Psoas muscle (tissue), 8 donors: ENCODE measurements around the gene ING3. TPM values are rescaled to one million over a fixed set of nuclear protein-coding genes. Genes with fewer than 3 reads are reported as not detected.
A peak's percentile ranks its signal among the peaks of the same experiment; 100 is the strongest.

Experiments used
- ATAC-seq, 4 donors: fragments of 200-7000 bp; cut with Tn5 transposase; one replicate each; pipeline ENCODE4 v1.9.1; 2020; ENCODE audit warnings: moderate library complexity in 3 of 4, mild to moderate bottlenecking in 2 of 4
- DNase-seq, 2 donors: peaks; one replicate each; pipeline ENCODE4 v3.0.0-alpha.2; 2020
- H3K27ac ChIP-seq: fragments of 200-600 bp; one replicate; pipeline ENCODE4 v1.8.0; 2022
- H3K27me3 ChIP-seq, 3 donors: fragments of 200-600 bp in 1 of 3; one replicate each; pipeline versions ENCODE4 v1.6.1 to v1.8.0; 2013 to 2022; ENCODE audit warnings: low read length in 2 of 3, mild to moderate bottlenecking in 2 of 3, moderate library complexity in 1 of 3; ENCODE audit not compliant: insufficient read depth in 3 of 3
- H3K36me3 ChIP-seq, 2 donors: fragments of 200-600 bp in 1 of 2; one replicate each; pipeline versions ENCODE4 v1.6.1 to v1.8.0; 2013 to 2022; ENCODE audit warnings: low read depth in 1 of 2, mild to moderate bottlenecking in 1 of 2, moderate library complexity in 1 of 2; ENCODE audit not compliant: insufficient read depth in 1 of 2
- H3K4me1 ChIP-seq: fragments of 200-600 bp; one replicate; pipeline ENCODE4 v1.8.0; 2022
- H3K4me3 ChIP-seq: fragments of 200-600 bp; one replicate; pipeline ENCODE4 v1.8.0; 2022; ENCODE audit warnings: mild to moderate bottlenecking
- H3K9me3 ChIP-seq: fragments of 200-600 bp; one replicate; pipeline ENCODE4 v1.8.0; 2022
- CTCF ChIP-seq: fragments of 200-600 bp; IDR thresholded peaks from one replicate; pipeline ENCODE4 v1.8.0; 2022; ENCODE audit warnings: antibody characterized with exemption
- WGBS, 3 donors: extraction: QIAGEN DNeasy Blood & Tissue Kit; methylation state at CpG; one replicate each; pipeline versions ENCODE4 v1.1.6 to v1.1.7; 2013; 5-methylcytosine and 5-hydroxymethylcytosine counted together
- intact Hi-C, 2 donors: fragments of 100-400 bp; cut with DNase I; formaldehyde crosslinking; loops; one replicate each; pipeline versions ENCODE4 v1.11.0 to v1.14.2; 2022
- polyA plus RNA-seq, 3 donors: library from polyadenylated mRNA; stranded (reverse); fragments of 200-250 nt; gene quantifications; one replicate each; pipeline ENCODE4 v1.2.3, GENCODE V29; 2013
- total RNA-seq, 4 donors: library from RNA; stranded (reverse); fragmentation: NEBNext Ultra II Directional in 2 of 4; extraction: Animal tissue kit (Norgen Biotek cat#: 25700) in 2 of 4; gene quantifications; one replicate each; pipeline versions ENCODE4 v1.2.1 to v1.2.4, GENCODE V29; 2021 to 2023
- donor health status: healthy with polysubstance abuse.
- donor health status: DM: no; HTN: no; CAD: no; lungs with moderate emphysema.
- donor health status: Bipolar disorder and iron deficiency.
- donor health status: healthy.
- donor health status: DM: yes; HTN: yes; CAD: no.
- donor health status: DM: no; HTN: no; CAD: no.
- donor health status: DM: no; HTN: no; CAD: no.
- donor health status: DM: yes; HTN: yes; CAD: no.

The ING3 gene
- total and polyA plus RNA-seq, 7 donors = 5.5 to 10.1 (median 8.3) TPM

DNA sequence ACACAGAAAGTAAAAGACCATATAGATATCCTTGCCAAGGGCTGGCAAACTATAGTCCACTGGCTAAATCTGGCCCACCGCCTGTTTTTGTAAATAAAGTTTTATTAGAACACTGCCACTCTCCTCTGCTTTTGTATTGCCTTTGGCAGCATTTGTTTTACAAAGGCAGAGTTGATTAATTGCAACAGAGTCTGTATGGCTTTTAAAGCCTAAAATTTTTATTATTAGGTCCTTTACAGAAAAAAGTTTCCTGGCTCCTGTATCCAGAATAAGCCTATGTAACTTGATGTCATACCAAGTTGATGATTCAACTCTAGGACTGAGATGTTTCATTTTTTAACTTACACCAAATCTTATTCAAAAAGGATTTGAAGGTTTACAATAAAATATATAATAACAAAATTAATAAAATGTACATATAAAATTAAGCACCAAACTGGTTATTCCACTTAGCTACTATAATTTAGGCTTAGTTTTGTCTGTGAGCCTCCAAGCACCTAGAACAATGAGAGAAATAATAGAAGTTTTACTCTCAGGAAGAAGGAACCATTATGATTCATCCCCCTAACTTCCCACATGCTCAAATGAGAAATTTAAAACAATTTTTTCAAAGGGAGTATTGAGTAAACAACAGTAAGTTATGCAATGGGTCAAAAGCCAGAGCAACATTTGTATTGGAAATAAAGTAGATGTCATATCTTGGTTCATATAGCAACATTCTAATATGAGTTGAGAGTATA, 69.8 kb downstream of the ING3 start:
- intact Hi-C loops = no loop called here
- H3K4me1 ChIP-seq = peaks cover 67% of the 10 kb centered on the region

DNA sequence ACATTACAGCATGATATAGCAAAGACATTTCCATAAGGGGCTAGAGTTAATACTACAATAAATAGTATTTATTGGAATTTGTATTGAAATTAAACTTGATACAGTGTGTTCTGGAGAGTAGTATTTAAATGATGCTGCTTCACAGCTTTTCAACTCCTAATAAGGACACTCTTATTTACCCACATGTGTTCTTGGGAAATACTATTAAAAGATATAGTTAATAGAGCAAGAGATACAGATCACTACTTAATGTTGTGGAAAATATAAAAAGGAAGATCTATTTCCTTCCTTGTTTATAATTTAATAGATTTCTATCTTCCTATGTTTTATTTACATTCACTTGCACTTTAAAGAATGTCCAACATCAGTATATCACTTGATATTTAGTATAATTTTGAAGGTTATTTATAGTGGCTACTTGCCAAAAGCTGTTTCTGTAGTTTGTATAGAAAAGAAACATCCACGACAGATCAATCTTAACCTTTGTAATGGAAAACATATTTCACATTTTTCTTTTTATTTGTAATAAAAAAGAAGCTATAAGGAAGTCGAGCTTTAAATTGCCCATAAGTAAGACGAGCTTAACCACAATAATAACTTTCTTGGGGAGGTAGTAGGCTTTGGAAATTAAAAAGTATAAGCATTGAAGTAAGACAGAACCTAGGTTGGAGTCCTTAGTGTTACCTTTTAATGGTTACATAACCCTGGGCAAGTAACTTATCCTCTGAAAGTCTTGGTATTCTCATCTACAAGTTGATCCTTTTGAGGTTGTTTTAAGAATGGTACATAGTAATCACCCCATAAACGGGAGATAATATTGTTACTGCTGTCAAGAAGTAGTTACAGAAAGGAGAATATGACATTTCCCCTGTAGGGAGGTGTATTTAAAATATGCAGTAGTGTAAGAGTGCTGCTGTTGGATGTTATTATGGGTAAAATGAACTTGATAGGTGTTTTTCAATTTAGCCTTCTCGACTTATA, 70.7 kb downstream of the ING3 start:
- Histone ChIP-seq H3K4me3 (no peak overlapping the region), H3K27ac (peak overlapping the region; percentile 57), H3K36me3 (peaks cover 0 to 3% of the 10 kb centered on the region in 2 donors), H3K4me1 (peaks cover 65% of the 10 kb centered on the region), H3K9me3 (no peaks in the 10 kb centered on the region), H3K27me3 (no peaks in the 10 kb centered on the region)
- DNase-seq (no peak), ATAC-seq (no peak)
- WGBS, 3 donors = 50 to 63% (median 58%) methylated on average over 5 of the region's 5 CpGs
- TF ChIP-seq CTCF = no peak
- intact Hi-C loops = no loop called here

More for the DNA sequence above, 69.8 kb downstream of the ING3 start:
- no peaks in the 10 kb centered on the region for H3K27me3 ChIP-seq
- DNase-seq (no peak), ATAC-seq (peak in 1 of 4 donors; percentile 30)
- peaks cover 0 to 8% of the 10 kb centered on the region in 2 donors for H3K36me3 ChIP-seq
- H3K9me3 ChIP-seq = no peaks in the 10 kb centered on the region
- no peak overlapping the region for H3K4me3 ChIP-seq
- TF ChIP-seq CTCF = no peak
- 90 to 100% (median 97%) methylated on average over 1 of the region's 1 CpG for WGBS, 3 donors
- peak overlapping the region; percentile 57 for H3K27ac ChIP-seq

- intact Hi-C loops = no loop called here
- TF ChIP-seq CTCF = no peak
- ATAC-seq = no peak
- Histone ChIP-seq H3K36me3 (no peaks in the 10 kb centered on the region), H3K4me1 (peaks cover 64% of the 10 kb centered on the region), H3K27me3 (no peaks in the 10 kb centered on the region), H3K9me3 (no peaks in the 10 kb centered on the region), H3K27ac (peak overlapping the region; percentile 53), H3K4me3 (no peak overlapping the region)
- DNase-seq = no peak
Observed at GRCh38 chr7:121023194-121023593, 72.6 kb downstream of the ING3 start.

DNA sequence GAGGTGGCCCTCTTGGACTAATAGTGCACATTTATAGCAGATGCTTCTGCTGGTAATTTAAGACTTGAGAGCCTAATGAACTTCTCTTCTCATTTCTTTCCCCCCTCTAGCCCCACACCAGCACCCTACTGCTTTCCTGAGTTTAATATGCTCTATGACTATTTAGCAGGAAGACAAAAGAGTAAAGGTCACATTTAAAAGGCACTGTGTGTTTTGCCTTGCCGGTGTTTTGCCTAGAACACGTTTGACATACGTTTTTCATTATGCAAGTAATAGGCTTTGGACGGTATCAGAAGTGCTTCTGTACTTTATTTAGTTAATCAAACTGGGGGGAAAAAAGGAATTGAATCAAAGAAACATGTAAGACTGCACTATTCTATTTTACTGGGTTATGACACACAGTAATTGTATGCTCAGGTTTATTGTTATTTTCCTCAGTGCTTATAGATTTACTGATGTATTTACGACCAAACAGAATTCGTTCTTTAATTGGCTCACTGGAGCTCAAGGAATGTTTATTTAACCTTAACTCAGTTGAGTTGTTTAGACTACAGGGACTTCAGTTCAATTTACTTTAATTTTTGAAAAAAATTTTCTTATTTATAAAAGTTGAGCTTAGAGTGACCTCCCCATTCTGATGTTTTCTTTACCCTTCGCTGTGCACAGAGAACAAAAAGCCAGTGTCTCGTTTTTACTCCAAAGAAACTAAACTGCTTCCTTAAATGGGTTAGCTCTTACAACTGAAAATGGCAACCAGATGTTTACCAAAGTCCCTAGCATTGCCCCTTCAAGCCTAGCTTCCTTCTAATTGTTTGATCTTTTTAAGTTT, 73.3 kb downstream of the ING3 start:
- peaks cover 64% of the 10 kb centered on the region for H3K4me1 ChIP-seq
- DNase-seq (no peak), ATAC-seq (peak in 1 of 4 donors; percentile 11)
- H3K4me3 ChIP-seq = no peak overlapping the region
- H3K27ac ChIP-seq = peak overlapping the region; percentile 53
- no peaks in the 10 kb centered on the region for H3K36me3 ChIP-seq
- TF ChIP-seq CTCF = no peak
- no peaks in the 10 kb centered on the region for H3K9me3 ChIP-seq
- no peaks in the 10 kb centered on the region for H3K27me3 ChIP-seq
- WGBS, 3 donors = 38 to 59% (median 46%) methylated on average over 8 of the region's 8 CpGs
- intact Hi-C loops = no loop called here
